Esophagus mucosa (tissue), 1 donor: ENCODE measurements around the gene MAGIX. TPM values are rescaled to one million over a fixed set of nuclear protein-coding genes. Genes with fewer than 3 reads are reported as not detected.
"Not testable (repeated sequence)": the region's sequence is repeated elsewhere in the genome, so short reads cannot be mapped to it uniquely, and the experiment has no call there.

Experiments used
- ATAC-seq: fragments of 200-7000 bp; cut with Tn5 transposase; one replicate; pipeline ENCODE4 v1.9.1; 2020
- total RNA-seq: library from RNA; stranded (reverse); gene quantifications from one replicate; pipeline ENCODE4 v1.2.4, GENCODE V29; 2023
- donor health status: DM: yes; HTN: yes; CAD: no.

Gene MAGIX
- 4.7 TPM for total RNA-seq

DNA sequence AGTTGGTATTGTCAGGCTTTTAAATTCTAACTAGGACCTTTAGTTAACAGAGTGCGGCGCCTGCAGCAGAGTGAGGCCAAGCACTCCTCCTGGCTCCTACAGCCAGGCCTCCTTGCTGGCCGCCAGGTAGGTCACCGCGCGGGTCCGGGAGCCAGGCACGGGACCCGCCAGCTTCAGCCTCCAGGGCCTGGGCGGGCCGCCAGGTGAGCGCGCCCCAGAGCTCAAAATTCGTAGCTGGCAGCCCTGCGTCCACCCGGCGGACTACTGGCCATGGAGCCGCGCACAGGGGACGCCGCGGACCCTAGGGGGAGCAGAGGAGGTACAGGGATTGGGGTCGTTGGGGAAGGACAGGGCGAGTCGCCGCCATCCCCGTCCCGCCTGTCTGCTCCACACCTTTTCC is at the start of gene MAGIX:
Gene MAGIX, plus strand, starts transcription at position 139 of the 400 bp plus-strand sequence. Its CDS starts 132 bp downstream, at position 271.
- no peak for ATAC-seq

DNA sequence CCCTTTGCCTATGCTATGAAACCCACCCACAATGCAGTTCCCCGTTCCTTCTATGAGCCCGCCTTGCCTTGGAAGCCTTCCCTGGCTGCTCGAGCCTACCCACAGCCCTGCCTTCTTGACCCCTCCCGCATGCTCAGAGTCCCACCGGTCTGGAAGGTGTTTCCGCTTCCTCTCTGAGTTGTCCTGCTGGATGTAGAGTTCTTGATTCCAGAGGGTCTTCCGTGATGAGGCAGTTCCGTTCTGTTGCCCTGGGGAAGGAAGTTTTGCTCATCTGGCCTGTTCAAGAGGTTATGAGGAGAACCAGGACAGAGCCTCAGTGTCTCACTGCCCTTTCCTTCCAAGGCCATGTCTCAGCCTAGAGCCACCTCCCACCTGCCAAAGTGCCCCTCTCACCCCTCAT is 46.5 kb upstream of the MAGIX start:
- ATAC-seq = no peak

DNA sequence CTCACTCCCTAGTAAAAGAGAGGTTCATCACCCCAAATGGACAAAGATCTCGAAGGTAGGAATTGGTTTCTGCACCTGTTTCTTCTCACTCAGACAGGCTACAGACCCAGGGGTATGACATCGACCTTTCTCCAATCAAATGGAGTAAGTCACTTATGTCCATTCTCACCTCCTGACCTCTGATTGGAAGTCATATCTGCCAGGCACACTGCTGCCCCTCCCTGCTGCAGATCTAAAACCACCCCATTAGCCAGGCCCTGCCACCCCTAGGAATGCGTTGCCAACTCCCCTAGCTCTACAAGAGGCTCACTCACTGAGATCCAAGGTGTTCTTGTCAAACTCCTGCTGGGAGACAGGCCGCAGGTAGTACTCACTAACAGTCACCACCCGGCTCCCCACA is 45.8 kb upstream of the MAGIX start:
- ATAC-seq = no peak

DNA sequence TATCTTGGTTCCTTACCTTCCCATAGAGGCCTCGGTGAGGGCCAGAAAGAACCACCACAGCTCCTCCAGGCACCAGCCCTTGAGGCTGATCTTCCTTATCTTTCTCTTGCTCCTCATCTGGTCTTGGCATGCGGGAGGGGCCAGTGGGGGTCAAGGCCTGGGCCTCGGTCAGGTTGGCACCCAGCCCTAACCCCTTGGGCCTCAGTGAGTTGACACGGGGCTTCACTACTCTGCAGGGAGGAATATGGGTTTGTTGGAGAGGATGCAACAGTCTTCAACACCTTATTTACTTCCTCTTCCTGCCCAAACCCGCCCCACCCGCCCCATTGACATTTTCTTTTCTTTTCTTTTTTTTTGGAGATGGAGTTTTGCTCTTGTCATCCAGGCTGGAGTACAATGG is 45.0 kb upstream of the MAGIX start:
- no peak for ATAC-seq

DNA sequence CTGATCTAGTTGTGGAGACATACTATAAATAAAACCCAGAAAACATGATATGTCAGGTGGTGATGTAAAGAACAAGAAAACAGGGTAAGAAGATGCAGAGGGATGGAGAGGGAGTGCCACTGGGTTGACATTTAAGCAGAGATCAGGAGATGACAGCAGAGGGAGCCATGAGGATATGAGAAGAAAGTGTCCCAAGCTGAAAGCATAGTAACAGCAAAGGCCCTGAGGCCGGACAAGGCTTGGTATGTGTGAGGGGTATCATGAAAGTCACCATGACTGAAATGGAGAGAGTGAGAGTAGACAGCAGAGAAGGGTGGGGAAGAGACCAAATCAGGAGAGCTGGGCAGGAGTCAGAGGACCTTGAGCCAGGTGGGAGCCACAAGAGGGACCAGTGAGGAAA is 42.5 kb upstream of the MAGIX start:
- no peak for ATAC-seq

DNA sequence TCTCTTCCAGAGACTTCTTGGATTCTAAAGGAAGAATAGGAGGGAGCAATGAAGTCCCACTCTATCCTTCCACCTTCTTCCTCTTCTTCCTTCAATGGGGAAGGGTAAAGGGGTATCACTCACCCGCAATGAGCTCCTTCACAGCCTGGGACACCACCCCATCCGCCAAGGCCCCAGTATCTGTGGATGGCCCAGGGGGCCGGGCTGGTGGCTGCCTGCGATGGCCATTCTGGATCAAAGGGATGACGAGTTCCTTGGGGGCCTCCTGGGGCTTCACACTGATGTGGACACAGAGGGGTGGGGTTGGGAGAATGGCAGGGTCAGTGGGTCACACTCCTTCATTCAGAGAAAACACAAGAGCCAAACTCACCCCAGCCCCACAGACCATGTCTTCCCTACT is 40.1 kb upstream of the MAGIX start:
- ATAC-seq = no peak

DNA sequence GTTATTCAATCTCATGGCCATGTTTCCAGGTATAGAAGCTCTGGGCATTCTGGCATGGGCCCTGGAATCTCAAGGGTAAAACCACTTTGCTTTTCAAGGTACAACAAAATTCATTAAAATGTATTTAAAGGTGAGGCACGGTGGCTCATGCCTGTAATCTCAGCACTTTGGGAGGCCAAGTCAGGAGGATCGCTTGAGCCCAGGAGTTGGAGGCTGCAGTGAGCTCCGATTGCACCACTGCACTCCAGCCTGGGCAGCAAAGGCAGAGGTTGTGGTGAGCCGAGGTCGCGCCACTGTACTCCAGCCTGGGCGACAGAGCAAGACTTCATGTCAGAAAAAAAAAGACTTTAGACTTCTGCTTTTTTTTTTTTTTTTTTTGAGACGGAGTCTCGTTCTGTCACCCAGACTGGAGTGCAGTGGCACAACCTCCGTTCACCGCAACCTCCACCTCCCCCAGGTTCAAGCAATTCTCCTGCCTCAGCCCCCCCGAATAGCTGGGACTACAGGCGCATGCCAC is 34.8 kb upstream of the MAGIX start:
- ATAC-seq = not testable (repeated sequence)

DNA sequence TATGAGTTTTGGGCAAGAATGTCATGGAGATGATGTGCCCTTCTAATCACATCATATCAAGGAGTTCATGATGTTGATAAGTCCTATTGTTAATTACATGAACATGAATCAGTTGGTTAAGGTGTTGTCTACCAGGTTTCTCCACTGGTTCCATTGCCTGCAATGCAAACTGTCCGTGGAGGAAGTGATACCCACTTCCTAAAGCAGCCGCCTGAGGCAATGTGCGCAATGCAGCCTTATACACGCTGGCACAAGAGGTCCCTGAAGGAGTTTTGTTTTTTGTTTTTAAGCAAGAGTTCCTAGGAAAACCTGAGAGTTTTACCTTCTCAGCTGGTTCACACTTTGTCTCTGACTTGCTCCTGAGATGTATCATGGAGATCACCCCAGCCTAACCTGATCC is 33.1 kb upstream of the MAGIX start:
- no peak for ATAC-seq

DNA sequence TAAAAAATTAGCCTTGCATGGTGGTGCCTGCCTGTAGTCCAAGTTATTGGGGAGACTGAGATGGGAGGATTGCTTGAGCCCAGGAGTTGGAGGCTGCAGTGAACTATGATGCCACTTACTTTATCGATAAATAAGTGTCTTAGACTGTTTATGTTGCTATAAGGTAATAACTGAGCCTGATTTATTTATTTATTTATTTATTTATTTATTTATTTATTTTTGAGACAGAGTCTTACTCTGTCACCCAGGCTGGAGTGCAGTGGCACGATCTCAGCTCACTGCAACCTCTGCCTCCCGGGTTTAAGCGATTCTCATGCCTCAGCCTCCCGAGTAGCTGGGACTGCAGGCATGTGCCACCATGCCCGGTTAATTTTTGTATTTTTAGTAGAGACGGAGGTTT is 30.3 kb upstream of the MAGIX start:
- ATAC-seq = not testable (repeated sequence)

DNA sequence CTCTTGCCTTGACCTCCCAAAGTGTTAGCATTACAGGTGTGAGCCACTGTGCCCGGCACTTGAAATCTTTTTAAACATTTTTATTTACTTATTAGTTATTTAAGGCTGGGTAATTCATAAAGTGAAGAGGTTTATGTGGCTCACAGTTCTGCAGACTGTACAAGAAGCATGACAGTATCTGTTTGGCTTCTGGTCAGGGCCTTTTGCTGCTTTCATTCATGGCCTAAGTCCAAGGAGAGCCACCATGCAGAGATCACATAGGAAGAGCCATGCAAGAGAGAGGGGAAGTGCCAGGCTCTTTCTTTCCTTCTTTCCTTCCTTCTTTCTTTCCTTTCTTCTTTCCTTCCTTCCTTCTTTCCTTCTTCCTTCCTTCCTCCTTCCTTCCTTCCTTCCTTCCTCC is 28.8 kb upstream of the MAGIX start:
- no peak for ATAC-seq

DNA sequence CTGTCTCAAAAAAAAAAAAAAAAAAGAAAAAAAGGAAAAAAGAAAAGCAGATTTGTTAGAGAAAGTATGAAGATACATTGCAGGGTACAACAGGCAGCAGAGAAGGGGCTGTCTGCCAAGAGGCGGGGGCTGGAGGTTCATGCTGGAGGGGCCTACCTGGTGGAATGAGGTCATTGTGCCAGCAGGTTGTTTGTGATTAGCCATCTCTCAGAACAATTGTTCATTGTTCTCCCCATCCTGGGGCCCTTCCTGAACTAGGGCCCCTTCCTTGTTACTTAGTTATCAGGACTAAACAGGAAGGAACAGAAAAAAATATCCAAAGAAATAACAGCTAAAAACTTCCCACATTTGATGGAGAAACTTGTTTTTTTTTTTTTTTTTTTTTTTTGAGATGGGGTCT is 25.1 kb upstream of the MAGIX start:
- no peak for ATAC-seq

DNA sequence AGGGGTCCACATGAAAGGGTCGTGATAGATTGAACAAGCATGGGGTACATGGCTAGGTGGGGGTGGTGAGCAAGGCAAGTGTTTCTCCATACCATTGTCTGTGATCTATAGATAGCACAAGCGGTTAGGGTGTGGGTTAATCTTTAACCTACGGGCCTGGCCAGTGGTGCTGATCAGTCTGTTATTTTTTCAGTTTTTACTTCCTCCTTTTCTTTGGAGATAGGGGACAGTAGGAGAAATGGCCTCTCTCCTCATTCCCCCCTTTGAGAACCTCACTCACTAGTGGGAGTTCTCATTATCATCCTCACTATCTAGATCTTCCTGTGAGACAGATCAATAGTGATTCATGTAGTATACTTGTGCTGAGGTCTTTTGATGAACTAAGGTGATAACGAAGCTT is 22.8 kb upstream of the MAGIX start:
- no peak for ATAC-seq

DNA sequence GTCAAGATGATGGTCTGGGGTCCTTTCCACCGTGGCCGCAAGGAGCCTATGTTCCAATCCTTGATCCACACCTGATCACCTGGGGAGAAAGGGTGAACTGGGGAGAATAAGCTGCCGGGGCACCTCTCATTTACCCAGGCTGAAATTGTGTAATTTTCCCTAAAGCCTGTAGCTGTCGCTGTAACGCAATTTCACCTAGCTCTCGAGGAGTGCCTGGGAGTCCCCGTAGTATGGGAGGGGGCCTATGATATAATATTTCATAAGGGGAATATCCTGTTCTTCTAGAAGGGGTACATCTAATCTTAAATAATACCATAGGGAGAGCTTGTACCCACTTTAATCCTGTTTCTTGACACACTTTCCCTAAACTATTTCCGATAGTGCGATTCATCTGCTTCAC is 20.3 kb upstream of the MAGIX start:
- not testable (repeated sequence) for ATAC-seq

DNA sequence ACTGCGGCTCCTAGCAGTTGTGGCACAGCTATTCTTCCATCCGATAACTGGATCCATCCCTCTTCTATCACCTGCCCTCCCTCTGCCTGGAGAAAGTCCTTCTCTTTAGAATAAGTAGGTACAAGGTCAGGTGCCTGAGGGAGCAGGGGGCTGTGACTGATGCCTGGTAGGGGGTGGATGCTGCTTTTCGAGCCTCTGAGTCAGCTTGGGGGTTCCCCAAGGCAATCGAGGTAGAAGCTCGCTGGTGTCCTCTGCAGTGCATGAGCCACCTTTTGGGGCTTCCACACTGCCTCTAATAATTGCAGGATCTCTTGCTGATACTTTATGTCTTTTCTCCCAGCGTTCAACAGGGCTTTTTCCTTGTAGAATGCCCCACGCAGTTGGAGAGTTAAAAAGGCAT is 19.4 kb upstream of the MAGIX start:
- not testable (repeated sequence) for ATAC-seq

DNA sequence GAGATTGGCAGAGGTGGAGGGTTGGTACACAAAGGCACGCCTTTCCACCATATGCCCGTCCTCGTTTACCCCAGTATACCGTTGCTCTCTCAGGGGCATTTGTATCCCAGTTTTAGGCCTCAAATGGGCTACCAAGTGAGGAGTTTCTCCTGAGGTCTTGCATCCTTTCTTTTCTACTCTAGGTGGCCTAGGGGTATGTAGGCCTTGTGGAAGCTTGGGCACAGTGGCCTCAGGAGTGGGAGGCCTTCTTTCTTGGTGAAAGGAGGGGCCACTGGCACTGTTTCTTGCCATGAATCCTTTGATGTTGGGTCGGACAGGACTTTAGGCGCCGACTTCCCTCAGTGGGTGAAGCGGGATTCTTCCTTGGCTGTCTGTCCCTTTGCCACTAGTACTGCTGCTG is 15.3 kb upstream of the MAGIX start:
- no peak for ATAC-seq

DNA sequence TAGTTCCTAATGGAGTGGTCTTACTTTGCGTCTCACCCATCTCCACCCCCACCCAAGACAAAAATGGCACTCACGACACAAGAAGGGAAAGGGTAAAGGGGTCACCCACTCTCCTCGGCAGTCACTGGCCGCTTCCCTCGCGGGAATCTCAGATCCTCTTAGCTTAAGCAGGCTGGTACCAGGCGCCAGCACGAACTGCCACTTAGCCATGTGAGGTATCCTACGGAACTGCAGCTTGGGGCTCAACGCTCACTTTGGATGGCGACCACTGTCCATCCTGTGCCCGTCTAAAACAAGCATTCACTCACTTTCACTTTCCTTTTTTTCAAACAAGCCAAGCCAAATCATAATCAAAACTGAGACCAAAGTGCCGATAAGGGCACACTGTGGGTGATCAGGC is 14.6 kb upstream of the MAGIX start:
- ATAC-seq = no peak

DNA sequence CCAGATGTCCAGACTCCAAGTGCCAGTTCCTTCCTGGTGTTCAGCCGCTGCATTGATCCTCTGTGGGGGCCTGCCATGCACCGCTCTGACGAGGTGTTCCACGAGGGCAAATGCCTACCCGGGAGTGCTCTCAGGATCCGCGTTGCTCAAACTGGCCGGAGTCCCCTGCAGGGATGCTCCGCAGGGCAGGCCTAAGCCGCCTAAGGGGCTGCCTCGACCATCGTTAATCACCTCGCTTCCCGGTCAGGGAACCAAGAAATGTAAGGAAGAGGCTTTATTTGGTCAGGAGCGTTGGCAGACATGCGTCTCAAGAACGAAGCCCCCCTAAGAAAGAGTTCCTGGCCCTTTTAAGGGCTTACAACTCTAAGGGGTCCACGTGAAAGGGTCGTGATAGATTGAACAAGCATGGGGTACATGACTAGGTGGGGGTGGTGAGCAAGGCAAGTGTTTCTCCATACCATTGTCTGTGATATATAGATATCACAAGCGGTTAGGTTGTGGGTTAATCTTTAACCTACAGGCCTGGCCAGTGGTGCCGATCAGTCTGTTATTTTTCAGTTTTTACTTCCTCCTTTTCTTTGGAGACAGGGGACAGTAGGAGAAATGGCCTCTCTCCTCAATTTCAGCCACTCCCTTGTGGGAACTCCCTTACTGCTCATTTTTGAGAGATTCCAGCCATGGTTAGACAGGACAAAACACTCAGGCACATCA is 14.0 kb upstream of the MAGIX start:
- ATAC-seq = not testable (repeated sequence)

DNA sequence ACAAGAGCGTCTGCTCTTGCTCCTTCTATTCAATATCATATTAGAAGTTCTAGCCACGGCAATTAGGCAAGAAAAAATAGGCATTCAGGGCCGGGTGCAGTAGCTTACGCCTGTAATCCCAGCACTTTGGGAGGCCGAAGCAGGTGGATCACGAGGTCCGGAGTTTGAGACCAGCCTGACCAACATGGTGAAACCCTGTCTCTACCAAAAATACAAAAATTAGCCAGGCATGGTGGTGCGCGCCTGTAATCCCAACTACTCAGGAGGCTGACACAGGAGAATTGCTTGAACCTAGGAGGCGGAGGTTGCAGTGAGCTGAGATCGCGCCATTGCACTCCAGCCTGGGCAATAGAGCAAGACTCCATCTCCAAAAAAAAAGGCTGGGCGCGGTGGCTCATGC is 13.3 kb upstream of the MAGIX start:
- ATAC-seq = not testable (repeated sequence)

DNA sequence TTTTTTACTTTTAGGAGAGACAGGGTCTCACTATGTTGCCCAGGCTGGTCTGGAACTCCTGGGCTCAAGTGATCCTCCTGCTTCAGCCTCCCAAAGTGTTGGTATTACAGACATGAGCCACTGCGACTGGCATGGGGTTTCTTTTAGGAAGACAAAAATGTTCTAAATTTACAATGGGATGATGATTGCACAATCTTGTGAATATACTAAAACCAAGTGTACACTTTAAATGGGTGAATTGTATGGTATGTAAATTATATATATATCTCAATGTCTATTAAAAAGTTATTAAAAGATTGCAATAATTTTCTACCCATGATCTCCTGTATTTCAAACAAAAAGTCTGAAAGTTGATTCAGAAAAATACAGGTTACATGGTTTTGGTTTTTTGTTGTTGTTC is 9.1 kb upstream of the MAGIX start:
- ATAC-seq = no peak

DNA sequence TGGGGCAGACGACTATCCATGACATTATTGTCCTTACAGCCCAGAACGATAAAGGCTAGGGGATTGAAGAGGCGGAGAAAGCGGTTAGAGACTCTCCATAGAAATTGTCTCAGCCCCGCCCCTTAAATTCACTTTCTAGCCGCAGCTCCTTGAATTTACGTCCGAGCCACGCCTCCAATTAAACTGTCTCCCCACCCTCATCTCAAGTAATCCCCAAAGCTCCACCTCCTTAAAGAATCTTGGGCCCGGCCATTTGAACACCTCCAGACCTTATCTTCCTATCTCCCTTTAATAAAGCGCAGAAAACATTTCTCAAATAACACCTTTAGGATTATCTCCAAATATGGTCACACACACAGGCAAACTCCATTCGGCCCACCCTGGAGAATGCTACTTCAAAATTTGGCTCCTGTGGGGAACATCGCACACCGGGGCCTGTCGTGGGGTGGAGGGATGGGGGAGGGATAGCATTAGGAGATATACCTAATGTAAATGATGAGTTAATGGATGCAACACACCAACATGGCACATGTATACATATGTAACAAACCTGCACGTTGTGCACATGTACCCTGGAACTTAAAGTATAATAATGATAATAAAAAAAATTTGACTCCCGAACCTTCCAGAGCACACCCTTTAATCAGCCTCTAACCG is 7.2 kb upstream of the MAGIX start:
- peak; percentile 46 for ATAC-seq

DNA sequence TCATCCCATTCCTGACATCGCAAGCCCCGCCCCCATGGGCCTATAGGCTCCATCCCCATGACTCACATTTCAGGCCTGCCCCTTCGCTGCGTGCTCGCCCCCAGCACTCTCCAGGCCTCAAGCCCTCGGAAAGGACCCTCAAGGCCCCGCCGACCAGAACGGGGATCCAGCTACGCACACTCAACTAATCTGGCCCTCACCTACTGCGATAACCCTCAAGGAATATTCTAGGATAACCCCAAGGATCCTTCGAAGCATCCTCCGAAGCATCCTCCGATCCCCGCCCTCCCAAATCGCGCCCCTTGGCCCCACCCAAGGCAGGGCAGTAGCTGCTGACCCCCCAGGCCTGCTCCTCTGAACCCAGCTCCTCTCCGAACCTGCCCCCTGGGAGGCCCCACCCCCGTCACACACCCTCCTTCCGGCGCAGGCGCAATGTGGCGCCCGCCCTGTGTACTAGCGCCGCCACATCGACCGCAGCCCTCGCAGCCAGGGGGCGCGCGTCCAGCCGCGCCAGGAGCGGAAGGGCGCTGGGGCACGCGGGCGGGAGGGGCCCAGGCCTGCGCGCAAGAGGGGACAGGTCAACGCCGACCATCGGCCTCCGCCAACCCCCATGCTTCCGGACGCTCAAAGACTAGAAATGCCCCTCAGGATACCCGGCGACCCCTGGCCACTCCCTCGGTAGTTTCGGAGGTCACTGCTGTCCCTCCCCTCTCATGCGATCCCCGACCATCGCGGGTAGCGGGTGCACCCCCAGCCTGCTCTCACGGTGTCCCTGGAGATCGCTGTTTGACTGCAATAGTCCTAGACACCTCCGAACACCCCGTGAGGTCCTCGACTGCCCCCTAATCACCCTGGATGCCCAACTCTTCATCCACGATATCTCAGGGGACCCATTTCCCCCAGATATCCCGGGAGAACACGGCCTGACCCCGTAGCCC is 6.4 kb upstream of the MAGIX start:
- ATAC-seq = peak; percentile 95

DNA sequence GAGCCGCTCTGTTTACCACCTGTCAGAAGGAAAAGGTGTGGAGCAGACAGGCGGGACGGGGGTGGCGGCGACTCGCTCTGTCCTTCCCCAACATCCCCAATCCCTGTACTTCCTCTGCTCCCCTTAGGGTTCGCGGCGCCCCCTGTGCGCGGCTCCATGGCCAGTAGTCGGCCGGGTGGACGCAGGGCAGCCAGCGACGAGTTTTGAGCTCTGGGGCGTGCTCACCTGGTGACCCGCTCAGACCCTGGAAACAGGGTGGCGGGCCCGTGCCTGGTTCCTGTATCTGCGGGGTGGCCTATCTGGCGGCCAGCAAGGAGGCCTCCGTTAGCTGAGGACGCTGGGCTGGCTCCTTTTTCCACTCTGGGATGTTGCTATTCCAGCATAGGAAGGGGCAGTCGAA is 5.4 kb upstream of the MAGIX start:
- no peak for ATAC-seq

DNA sequence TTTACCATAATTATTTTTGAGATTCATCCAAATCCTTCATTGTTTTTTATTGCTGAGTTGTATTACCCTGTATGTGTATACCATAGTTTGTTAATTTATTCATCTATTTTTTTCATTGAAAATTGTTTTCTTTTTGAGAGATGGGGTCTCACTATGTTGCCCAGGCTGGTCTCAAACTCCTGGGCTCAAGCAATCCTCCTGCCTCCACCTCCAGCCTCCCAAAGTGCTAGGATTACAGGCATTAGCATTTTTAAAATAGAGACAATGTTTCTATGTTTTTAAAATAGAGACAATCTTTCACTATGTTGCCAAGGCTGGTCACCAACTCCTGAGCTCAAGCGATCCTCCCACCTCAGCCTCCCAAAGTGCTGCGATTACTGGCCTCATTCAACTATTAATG is 1.6 kb upstream of the MAGIX start:
- no peak for ATAC-seq
